DND-41 (cell line): ENCODE data around the gene CREBBP.

Experiments
- ATAC-seq: fragments of 200-7000 bp; cut with Tn5 transposase; 3 replicates; pipeline ENCODE4 v1.9.1; 2021; ENCODE audit warnings: low read depth; ENCODE audit not compliant: insufficient read depth
- DNase-seq: peaks from one replicate; pipeline ENCODE4 v3.0.0-alpha.2; 2020
- H2AFZ ChIP-seq: 2 replicates; pipeline ENCODE4 v1.6.0; 2012; ENCODE audit warnings: low read depth, low read length
- H3K27ac ChIP-seq: 2 replicates; pipeline ENCODE4 v1.5.1; 2012; ENCODE audit warnings: low read length, inconsistent platforms
- H3K27me3 ChIP-seq: fragments of 200-600 bp; sonication (generic); 2 replicates; pipeline ENCODE4 v1.6.0; 2012; ENCODE audit warnings: low read length, mild to moderate bottlenecking, inconsistent platforms; ENCODE audit not compliant: insufficient read depth, poor library complexity
- H3K36me3 ChIP-seq: 2 replicates; pipeline ENCODE4 v1.5.1; 2012; ENCODE audit warnings: low read length, inconsistent platforms; ENCODE audit not compliant: insufficient read depth
- H3K4me1 ChIP-seq: 2 replicates; pipeline ENCODE4 v1.5.1; 2012; ENCODE audit warnings: mild to moderate bottlenecking, low read length; ENCODE audit not compliant: insufficient read depth
- H3K4me2 ChIP-seq: 2 replicates; pipeline ENCODE4 v1.6.0; 2012; ENCODE audit warnings: mild to moderate bottlenecking, moderate library complexity, low read length, inconsistent platforms; ENCODE audit not compliant: insufficient read depth
- H3K4me3 ChIP-seq, 2 experiments: fragments of 200-600 bp in 1 of 2; shearing (Covaris generic) in 1 of 2; 2 replicates each; pipeline ENCODE4 v1.5.1; 2012 to 2016; ENCODE audit warnings: inconsistent platforms in 2 of 2, low read length in 2 of 2, mild to moderate bottlenecking in 2 of 2, low read depth in 1 of 2, moderate library complexity in 1 of 2
- H3K79me2 ChIP-seq: 2 replicates; pipeline ENCODE4 v1.6.0; 2012; ENCODE audit warnings: low read length, inconsistent platforms; ENCODE audit not compliant: insufficient read depth
- H3K9ac ChIP-seq: 2 replicates; pipeline ENCODE4 v1.6.0; 2012; ENCODE audit warnings: low read depth, mild to moderate bottlenecking, inconsistent platforms, low read length, moderate library complexity
- H3K9me3 ChIP-seq: 2 replicates; pipeline ENCODE4 v1.5.1; 2012; ENCODE audit warnings: low read length, moderate library complexity, mild to moderate bottlenecking, inconsistent platforms; ENCODE audit not compliant: insufficient read depth, severe bottlenecking
- H4K20me1 ChIP-seq: 2 replicates; pipeline ENCODE4 v1.6.0; 2012; ENCODE audit warnings: low read length; ENCODE audit not compliant: insufficient read depth
- CTCF ChIP-seq: IDR thresholded peaks from 2 replicates; pipeline ENCODE4 v1.5.1; 2012; ENCODE audit warnings: borderline replicate concordance, low read length, moderate library complexity, mild to moderate bottlenecking; ENCODE audit not compliant: poor library complexity, severe bottlenecking; ENCODE audit errors: extremely low read depth
- EZH2 ChIP-seq: IDR thresholded peaks from 3 replicates; pipeline ENCODE4 v1.6.1; 2012; ENCODE audit warnings: borderline replicate concordance, low read depth, mild to moderate bottlenecking, moderate library complexity, low read length, inconsistent platforms; ENCODE audit not compliant: severe bottlenecking

CREBBP gene

GRCh38 chr16:3687792-3688191 lies 192.7 kb downstream of the CREBBP start:
- DNase-seq (no peak), ATAC-seq (no peak)
- no peak overlapping the region for H3K9ac ChIP-seq
- no peaks in the 10 kb centered on the region for H3K4me1 ChIP-seq
- H3K27me3 ChIP-seq: no peaks in the 10 kb centered on the region
- no peak for TF ChIP-seq CTCF
- TF ChIP-seq EZH2: no peak
- H4K20me1 ChIP-seq: peaks cover 41% of the 10 kb centered on the region
- H3K79me2 ChIP-seq: no peaks in the 10 kb centered on the region
- H3K9me3 ChIP-seq: no peaks in the 10 kb centered on the region
- no peak overlapping the region for H2AFZ ChIP-seq
- H3K4me2 ChIP-seq: no peak overlapping the region
- peaks cover 28% of the 10 kb centered on the region for H3K36me3 ChIP-seq
- no peak overlapping the region for H3K27ac ChIP-seq
- H3K4me3 ChIP-seq: no peak overlapping the region

GRCh38 chr16:3687021-3687420 lies 193.5 kb downstream of the CREBBP start:
- Histone ChIP-seq H3K4me1 (no peaks in the 10 kb centered on the region), H3K27me3 (no peaks in the 10 kb centered on the region), H3K4me2 (no peak overlapping the region), H3K4me3 (no peak overlapping the region), H2AFZ (no peak overlapping the region), H3K9ac (no peak overlapping the region), H3K9me3 (no peaks in the 10 kb centered on the region), H3K36me3 (peaks cover 35% of the 10 kb centered on the region), H4K20me1 (peaks cover 38% of the 10 kb centered on the region), H3K27ac (no peak overlapping the region), H3K79me2 (no peaks in the 10 kb centered on the region)
- DNase-seq: no peak
- TF ChIP-seq CTCF (no peak), EZH2 (no peak)
- no peak for ATAC-seq

GRCh38 chr16:3681206-3681605 lies 199.3 kb downstream of the CREBBP start:
- no peaks in the 10 kb centered on the region for H3K27me3 ChIP-seq

More at GRCh38 chr16:3681206-3681605, 199.3 kb downstream of the CREBBP start:
- Histone ChIP-seq H3K36me3 (peaks cover 52% of the 10 kb centered on the region), H3K9me3 (no peaks in the 10 kb centered on the region), H3K79me2 (no peaks in the 10 kb centered on the region), H3K9ac (no peak overlapping the region), H3K27ac (no peak overlapping the region), H3K4me3 (no peak overlapping the region), H3K4me1 (no peaks in the 10 kb centered on the region), H3K4me2 (no peak overlapping the region), H4K20me1 (peaks cover 15% of the 10 kb centered on the region), H2AFZ (no peak overlapping the region)
- ATAC-seq (no peak), DNase-seq (no peak)
- TF ChIP-seq CTCF (no peak), EZH2 (no peak)
